ENCODE measurements around the gene PRKAG2.

Gene PRKAG2

DNA sequence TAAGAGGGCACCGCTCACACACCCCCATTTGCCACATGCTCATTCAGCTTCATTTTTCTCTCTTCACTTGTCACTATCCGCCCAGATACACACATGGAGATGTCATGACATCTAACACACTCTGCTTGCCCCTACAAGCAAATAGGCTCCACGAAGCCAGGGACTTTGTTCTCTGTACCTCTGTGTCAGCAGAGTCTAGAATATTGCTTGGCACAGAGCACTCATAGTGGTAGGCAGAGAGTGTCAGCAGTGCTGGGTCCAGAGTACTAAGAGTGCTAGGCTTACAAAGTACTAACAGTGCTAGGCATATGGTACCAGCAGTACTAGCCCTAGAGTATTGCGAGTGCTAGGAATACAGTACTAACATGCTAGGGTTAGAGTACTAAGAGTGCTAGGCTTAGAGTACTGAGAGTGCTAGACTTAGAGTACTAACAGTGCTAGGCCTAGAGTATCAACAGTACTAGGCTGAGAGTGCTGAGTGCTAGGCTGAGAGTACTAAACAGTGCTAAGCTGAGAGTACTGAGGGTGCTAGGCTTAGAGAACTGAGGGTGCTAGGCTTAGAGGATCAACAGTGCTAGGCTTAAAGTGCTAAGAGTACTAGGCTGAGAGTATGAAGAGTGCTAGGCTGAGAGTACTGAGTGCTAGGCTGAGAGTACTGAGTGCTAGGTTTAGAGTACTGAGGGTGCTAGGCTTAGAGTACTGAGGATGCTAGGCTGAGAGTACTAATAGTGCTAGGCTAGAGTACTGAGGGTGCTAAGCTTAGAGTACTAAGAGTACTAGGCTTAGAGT is 166.1 kb downstream of the PRKAG2 start:
- DNase-seq (ENCODE audit: low read depth), result no peak

DNA sequence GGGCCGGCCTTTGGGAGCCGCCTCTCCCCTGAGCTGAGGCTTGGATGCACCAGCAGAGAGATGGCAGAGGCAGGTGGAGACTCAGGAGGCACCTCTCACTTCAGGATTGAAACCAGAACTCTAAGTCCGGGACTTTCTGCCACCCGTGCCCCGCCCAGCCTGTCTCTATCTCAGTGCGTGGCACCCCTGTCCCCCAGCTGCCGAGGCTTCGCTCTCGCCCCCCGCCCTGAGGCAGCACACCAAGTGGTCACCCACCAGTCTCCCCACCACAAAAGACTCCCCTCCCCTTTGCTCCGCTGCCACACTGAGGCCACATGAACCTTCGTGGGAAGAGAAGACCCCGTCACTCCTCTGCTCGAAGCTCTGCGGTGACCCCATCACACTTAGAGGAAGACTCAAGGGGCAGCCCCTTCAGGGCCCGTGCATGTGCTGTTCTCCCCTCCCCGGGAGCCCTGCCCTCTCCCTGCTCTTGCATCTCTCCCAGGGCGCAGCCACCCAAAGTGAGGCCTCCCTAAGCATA is 166.7 kb downstream of the PRKAG2 start:
- no peak for DNase-seq (ENCODE audit: low read depth)

DNA sequence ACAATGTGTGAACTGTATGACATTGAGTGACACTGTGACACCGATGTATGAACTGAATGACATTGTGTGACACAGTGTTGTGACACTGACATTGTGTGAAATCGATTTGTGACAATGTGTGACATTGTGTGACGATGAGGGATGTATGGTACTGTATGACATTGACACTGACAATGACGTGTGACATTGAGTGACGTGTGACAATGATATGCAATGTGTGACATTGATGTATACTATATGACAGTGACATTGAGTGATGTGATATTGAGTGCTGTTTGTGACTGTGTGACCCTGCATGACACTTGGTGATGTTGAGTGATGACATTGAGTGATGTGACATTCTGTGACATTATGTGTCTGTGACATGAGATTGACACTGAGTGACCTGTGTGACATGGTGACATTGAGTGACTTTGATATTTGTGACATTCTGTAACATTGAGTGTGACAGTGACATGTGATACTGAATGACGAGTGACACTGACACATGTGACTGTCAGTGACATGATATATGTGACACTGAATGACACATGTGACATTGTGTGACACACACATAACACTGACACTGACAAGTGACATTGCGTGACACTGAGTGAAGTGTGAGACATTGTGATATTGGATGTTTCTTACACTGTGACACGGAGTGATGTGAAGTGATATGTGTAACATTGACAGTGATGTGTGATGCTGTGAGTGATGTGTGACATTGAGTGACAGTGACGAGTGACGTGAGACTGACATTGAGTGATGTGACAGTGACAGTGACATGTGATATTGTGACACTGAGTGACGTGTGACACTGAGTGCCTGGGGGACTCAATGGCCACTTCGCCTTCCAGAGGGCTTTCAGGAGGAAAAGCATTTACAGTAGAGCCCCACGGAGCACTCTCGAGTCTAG is 167.5 kb downstream of the PRKAG2 start:
- no peak for DNase-seq (ENCODE audit: low read depth)

DNA sequence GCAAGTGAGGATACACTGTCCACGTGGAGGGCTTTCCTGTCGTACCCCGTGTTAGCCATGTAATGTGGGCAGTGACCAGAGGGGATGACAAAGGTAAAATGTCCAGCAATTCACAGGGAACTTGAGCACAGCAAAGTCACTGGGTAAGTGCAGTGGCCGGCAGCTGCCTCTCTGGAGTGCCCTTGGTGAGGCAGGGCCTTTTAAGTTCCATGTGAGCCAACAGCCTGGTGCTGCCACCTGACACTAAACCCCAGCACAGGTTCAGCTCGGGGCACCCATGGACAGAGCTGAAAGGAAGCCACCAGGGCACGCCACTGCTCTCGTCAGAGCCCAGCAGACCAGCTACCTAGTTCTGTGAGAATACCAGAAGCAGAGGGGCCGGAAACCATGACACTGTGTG is 168.3 kb downstream of the PRKAG2 start:
- DNase-seq (ENCODE audit: low read depth), result no peak

DNA sequence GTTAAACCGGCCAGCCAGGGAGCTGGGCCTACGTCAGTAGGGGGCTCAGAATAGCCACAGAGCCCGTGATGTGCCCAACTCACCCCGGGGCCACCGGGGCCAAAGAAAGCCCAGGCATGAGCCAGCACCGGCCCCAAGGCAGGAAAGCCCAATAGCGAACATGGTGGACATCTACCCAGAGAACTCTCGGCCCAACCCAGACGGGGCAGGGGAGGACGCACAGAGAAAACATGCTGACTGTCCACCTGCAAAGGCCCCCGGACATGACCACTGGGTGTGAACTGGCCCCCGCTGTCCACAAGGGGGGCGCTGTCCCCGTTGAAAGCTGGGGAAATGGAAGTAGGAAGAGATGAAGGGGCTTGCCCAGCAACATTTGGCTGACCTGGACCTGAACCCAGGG is 169.2 kb downstream of the PRKAG2 start:
- no peak for DNase-seq (ENCODE audit: low read depth)

DNA sequence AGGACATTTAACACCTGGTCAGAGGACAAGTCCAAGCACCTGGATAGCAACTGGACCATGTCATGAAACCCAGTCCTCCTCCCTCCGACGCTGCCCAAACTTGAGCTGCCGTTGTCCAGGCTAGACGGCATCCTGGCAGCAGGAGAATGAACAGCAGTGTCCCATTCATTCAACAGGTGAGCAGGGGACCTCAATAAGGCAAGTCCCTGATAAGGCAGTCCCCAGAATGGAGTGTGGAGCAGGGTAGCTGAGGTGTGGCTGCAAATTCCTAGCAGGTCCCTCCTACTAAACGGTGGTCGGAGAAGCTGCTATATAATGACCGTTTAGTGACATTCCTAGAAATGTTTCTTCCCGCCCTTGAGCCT is 169.8 kb downstream of the PRKAG2 start:
- DNase-seq (ENCODE audit: low read depth), result no peak

DNA sequence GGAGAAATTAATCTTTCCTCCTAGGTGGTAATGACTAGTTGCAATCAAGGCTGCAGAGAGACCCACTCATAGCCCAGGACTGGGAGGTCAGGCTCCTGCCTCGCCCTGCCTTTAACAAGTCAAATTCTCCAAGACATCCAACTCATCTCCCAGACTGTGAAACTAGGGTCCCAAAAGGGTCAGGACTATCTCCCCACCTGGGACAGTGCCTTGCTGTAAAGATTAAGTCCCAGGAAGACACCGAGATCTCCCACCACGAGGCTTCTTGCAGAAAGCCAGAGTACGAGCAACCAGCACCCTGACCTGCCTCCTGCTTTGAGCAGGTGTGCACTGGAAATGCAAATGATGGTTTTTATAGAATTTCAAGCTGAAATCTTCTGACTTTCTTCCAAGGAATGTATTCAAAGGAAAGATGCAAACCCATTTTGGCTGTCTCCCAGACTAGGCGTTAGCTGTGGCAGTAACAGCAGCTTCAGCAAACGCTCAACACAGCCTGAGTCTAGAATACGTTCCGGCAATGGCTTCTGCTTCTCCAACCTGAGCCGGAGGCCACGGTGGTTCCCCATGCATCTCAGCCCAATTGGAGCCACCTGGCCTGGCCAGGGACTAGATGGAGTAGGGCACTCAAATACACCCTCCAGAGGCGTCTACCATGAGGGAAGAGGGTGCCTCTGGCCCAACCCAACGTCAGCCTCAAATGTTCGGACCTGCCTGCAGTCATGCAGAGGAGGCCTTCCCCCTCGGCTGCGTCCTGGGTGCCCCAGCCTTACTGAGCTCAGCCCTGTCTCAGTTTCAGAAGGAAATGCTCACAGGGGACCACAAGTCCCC is 170.4 kb downstream of the PRKAG2 start:
- no peak for DNase-seq (ENCODE audit: low read depth)

DNA sequence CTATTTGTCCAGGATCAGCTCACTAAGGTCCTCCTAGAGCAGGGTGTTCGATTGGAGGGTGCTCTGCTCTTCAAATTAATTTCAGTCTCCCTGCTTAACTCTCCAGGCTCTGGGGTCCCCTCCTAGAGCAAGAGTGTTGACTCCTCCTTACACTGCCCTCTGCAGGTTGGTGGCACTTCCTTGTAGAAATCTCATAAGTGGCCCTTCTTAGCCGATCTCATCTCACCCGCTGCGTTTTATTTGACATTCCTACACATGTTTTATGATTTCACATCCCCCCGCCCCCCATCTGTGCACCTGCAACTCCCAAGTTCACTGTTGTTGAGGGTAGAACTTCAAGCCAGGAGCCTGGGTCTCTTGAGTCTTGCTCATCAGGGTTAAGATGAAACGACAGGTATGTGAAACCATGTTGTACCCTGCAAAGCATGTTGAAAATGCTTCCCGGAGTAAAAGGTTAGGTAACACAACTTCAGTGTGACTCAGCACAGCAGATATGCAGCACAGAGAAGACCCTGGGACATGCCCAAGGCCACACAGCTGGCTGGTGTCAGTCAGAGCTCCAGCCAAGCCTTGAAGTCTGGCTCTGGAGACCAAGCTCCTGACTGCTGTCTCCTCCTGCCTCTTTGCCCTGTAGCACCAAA is 171.2 kb downstream of the PRKAG2 start:
- DNase-seq (ENCODE audit: low read depth), result no peak

DNA sequence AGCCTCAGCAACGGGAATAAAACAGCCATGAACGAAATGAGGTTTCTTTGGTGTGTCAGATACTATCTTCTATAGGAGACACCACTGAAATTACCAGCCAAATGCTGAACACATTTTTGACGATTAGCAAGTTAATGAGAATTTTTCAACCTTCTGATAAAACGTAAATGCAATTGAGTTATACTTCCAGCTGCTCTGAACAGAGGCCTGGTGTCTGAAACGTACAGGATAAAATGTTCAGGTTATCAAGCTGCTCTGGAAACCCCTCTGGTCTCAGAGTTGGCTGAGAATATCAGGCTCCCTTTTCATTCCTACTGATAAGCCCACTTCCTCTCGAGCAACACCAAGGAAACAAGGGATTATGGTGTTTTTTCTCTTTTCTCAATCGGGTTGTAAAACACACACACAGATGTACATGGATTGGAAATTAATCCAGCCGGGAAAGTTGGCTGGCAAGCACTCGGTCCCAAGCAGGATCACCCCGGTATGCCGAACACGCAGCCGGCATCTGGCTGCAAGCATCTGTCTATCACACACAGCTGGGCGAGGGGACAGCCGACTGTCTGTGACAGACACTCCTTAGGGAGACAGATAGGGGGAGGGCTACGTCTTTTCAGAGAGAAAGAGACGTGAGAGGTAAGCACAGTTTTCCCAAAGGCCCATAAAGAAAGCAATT is 171.8 kb downstream of the PRKAG2 start:
- no peak for DNase-seq (ENCODE audit: low read depth)

DNA sequence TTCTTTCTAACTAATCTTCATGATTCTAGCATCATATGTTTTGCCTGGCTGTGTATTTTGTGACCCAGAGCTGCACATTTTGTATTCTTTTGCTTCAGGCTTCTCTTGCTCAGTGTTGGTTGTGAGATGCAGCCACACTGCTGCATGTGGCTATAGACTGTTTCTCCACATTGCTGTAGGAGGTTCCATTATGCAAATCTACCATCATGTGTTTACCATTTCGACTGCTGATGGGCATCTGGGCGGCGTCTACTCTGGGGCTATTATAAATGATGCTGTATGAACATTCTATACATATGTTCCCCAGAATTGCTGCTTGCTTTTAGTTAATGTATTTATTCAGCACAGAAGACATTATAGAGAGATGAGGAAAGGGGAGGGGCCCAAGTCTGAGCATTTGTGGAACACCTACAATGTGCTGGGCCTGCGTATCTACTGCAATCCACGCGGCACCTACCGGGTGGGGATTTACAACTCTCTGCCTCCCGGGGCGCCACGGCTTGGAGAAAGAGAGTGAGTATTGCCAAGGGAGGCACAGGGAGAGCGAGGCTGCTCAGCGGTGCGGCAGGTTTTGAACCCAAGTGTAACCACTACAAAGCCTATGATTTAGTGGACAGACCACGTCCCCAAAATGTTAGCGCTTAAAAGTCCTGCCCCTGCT is 172.5 kb downstream of the PRKAG2 start:
- DNase-seq (ENCODE audit: low read depth), result no peak

DNA sequence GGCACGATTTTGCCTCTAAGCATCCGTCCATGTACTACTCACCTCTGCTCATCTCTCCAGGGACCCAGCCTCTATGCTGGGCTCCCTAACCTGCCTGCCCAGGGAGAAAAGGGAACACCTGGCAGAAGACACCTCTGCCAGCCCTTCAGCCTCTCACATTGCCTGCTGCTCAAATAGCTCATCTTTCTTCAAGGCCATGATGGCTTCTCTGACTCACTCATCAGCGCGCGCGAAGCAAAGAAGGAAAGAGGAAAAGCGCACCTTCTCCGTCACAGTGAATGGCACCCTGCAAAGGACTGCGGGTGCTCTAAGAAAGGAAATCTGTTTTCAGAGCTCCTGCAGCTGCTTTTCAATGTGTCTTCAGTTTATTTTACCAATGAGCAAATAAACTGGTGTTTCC is 174.0 kb downstream of the PRKAG2 start:
- no peak for DNase-seq (ENCODE audit: low read depth)

DNA sequence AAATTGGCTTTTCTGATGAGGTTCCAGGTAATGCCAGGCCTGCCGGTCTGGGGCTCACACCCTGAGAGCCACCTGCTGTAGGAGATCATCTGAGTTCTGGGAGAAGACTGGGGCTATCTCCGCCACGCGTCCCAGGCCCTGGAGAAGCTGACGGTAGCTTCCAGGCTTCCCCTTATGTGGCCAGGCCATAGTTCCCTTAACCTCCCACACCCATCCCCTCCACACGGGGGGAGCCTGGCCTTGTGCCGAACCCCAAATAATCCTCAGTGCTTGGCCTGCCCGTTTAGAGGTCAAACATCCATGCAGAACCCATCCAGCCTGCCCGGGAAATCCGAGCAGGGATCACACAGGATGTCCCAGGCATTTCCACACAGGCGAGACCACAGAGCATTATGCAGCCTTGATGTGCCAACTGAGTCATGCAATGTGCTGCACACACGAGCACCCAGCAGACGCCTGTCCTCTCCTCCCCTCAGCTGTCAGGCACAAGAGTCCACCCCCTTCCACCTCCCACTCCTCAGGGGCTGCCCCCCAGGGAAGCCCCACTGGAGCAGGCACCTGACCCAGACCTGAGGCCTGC is 176.2 kb downstream of the PRKAG2 start:
- DNase-seq (ENCODE audit: low read depth), result no peak

DNA sequence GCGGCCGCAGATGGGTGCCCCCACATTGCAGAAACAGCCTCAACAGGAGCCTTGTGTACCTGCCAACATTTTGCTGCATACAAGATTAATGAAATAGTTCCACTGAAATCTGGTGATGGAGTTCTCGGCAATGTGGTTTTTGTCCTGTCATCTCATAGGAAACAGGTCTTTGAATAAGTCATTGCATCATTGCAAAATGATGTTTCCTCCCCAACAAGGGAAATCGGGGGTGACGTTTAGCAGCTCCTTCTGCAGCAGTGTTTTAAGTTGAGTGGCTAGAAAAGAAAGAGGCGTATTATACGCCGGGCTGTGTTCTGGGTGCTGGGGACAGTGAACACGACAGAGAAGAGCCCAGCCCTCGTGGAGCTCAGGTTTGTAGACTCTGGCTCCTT is 177.0 kb downstream of the PRKAG2 start:
- DNase-seq (ENCODE audit: low read depth), result no peak

DNA sequence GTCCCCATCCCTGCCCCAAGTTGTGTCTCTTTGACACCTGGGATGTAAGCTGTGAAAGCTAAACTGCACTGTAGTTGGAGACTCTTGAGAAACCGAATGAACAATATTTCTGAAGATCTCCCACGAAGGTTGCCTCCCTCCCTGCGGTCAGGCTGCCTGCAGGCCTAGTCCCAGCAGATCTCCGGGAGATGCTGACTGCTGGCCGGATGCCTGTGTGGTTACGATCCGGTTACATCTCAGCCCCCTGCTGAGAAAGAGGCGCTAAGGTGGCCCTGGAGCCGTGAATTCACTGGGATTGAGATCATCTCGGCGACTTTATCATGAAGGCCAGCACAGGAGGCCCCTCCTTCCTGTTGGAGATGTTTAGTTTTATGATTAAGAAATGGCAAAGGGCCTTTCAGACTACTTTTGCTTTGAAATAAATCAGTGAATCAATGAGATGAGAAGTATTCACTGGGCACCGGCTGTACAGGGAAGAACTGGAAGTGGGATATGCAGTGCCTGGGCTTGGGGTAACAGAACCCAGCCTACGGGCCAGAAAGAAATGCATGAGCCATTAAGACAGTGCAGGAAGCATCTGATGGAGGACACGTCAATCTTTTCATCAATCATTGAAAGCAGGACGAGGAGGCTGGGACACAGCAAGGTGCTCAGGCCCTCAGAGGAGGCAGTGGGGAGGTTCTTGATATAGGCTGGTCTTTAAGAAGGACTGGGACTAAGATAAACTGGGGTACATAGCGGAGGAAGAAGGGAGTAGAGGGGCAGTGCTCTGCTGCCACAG is 177.6 kb downstream of the PRKAG2 start:
- DNase-seq (ENCODE audit: low read depth), result no peak

DNA sequence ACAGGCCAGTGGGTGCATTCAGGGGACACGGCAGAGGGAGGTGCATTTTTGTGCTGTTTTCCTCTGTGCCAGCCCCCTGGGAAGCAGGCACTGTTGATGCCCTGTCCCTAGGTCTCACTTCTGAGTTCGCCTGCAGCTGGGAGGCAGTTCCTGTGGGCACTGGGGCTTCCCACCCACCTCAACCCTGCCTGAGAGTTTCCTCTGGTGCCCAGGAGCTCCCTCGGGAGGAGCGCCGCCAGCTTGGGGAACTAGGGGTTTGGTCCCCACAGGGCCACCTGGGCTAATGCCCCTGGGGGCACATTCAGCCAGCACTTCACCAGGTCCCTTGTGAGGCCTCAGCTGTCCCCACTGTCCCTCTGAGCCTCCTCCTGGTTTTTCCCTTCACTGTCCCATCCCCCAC is 179.0 kb downstream of the PRKAG2 start:
- DNase-seq (ENCODE audit: low read depth), result no peak

DNA sequence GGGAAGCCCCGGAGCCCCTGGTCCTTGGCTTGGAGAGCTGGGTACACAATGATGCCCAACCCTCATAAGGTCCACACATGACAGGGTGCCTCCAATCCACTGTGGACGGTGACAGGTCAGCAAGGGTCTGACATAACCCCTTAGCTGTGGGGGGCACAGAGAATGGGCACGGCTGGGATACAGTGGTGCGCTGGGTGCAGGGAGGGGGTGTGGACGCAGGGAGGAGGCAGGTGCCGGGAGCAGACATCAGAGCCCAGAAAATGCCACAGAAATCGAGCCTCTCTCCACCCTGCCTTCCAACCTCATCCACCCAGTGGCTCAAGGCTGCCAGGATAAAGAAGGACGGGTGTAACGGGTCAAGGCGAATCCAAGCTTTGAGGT is 179.4 kb downstream of the PRKAG2 start:
- DNase-seq (ENCODE audit: low read depth), result no peak

DNA sequence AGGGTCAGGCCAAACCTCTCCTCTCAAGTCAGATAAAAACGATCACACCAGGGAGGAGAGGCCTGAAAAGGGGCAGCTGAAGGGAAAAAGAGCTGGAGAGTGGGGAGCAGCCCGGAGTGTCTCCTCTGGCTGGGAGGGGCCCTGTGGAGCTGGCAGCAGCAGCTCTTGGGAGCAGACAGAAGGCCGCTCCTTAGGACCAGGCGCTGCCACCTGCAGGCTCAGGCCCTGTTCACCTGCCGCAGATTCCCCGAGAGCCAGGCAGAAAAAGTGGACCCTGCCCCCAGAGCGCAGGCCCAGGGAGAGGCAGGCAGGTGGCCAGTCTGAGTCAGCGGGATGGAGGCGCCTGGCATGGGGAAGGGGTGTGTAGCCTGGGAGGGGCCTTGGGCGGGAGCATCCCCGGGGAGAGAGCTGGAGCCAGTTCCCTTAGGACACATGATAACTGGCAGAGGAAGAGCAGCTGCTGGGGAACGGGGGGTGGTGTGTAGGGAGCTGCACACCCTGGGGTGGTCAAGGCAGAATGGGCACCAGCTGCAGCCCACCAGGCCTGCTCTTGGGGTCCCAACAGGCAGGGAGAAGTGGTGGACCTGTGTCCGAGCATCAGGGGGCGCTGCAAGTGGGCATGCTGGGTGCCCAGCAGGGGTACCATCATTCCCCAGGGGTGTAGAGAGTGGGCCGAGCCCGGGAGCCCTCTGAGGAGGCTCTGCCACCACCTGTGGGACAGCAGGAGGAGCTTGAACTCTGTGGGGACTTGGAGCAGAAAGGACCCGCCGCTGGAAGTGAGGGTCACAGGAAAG is 180.0 kb downstream of the PRKAG2 start:
- DNase-seq (ENCODE audit: low read depth), result no peak

DNA sequence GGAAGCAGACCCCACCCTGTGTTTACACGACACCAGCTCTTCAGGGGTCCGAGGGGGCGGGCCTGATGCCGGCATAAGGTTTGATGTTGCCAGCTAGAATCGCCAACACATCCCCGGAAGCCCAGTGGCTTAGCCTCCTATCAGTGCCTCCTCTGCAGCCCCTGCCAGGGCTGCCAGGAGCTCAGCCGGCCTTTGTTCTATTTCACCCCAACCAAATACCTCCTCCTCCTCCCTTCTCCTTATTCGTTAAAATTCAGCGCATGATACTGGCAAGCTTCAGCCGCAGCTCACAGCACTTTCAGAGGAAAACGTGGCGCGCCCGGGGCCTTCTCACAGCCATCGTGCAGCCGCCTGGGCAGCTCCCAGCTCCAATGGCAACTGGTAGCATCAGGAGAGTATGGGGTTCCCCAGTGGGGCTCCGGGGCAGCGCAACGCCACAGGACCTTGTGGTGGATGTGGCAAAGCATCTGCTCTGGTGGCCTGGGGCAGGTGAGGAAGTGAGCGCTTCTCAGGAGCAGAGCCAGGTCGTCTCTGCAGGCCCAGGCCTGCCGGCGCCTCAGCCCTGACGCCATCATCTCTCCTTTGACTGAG is 180.9 kb downstream of the PRKAG2 start:
- DNase-seq (ENCODE audit: low read depth), result no peak
